Measurements from ENCODE around the gene TTLL7. TPM values are rescaled to one million over a fixed set of nuclear protein-coding genes. Genes with fewer than 3 reads are reported as not detected.

TTLL7 gene
- total RNA-seq, 1 experiment from 2014 or later = not detected

- Histone ChIP-seq H3K27me3 (ENCODE audit: low read length) (no peaks in the 10 kb centered on the region), H3K79me2 (ENCODE audit: low read length) (no peaks in the 10 kb centered on the region), H3K9me2 (replicated peaks; ENCODE audit: insufficient read depth, low read length) (no peaks in the 10 kb centered on the region), H2AFZ (ENCODE audit: low read length) (no peak overlapping the region), H3K9me3 (ENCODE audit: low read length) (no peaks in the 10 kb centered on the region), H3K27ac (ENCODE audit: low read length) (no peak overlapping the region), H3K4me2 (ENCODE audit: low read depth, low read length, poor library complexity, severe bottlenecking) (no peak overlapping the region), H3K4me1 (ENCODE audit: low read length) (peaks cover 5% of the 10 kb centered on the region), H3K9ac (ENCODE audit: low read length) (no peak overlapping the region), H4K20me1 (ENCODE audit: insufficient read depth, low read depth, low read length) (no peaks in the 10 kb centered on the region), H3K36me3 (ENCODE audit: insufficient read depth, low read length) (no peaks in the 10 kb centered on the region), H3K4me3 (ENCODE audit: low read length) (no peak overlapping the region)
- DNase-seq = no peak
Observed at GRCh38 chr1:83834621-83835264, 164.2 kb downstream of the TTLL7 start.

DNA sequence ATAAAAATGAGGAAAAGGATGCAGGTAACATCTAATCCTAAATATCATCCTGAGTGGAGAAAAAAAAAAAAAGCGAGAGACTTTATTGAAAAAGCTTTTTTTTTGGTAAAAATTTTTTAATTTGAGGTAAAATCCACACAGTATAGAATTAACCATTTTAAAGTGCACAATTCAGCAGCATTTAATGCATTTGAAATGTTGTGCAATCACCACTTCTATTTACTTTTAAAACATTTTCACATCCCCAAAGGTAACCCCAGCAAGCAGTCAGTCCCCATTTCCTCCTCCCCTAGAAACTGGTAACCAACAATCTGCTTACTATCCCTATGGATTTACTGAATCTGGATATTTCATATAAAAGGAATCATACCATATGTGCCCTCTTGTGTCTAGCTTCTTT is 166.7 kb downstream of the TTLL7 start:
- Histone ChIP-seq H3K27me3 (ENCODE audit: low read length) (no peaks in the 10 kb centered on the region), H3K27ac (ENCODE audit: low read length) (no peak overlapping the region), H3K36me3 (ENCODE audit: insufficient read depth, low read length) (no peaks in the 10 kb centered on the region), H3K9me2 (replicated peaks; ENCODE audit: insufficient read depth, low read length) (no peaks in the 10 kb centered on the region), H3K9ac (ENCODE audit: low read length) (no peak overlapping the region), H3K9me3 (ENCODE audit: low read length) (no peaks in the 10 kb centered on the region), H3K4me1 (ENCODE audit: low read length) (peaks cover 5% of the 10 kb centered on the region), H3K4me2 (ENCODE audit: low read depth, low read length, poor library complexity, severe bottlenecking) (no peak overlapping the region), H3K79me2 (ENCODE audit: low read length) (no peaks in the 10 kb centered on the region), H3K4me3 (ENCODE audit: low read length) (no peak overlapping the region), H4K20me1 (ENCODE audit: insufficient read depth, low read depth, low read length) (no peaks in the 10 kb centered on the region), H2AFZ (ENCODE audit: low read length) (no peak overlapping the region)
- no peak for DNase-seq

- Histone ChIP-seq H3K27ac (ENCODE audit: low read length) (no peak overlapping the region), H2AFZ (ENCODE audit: low read length) (no peak overlapping the region), H3K79me2 (ENCODE audit: low read length) (no peaks in the 10 kb centered on the region), H3K4me2 (ENCODE audit: low read depth, low read length, poor library complexity, severe bottlenecking) (no peak overlapping the region), H3K27me3 (ENCODE audit: low read length) (no peaks in the 10 kb centered on the region), H4K20me1 (ENCODE audit: insufficient read depth, low read depth, low read length) (no peaks in the 10 kb centered on the region), H3K36me3 (ENCODE audit: insufficient read depth, low read length) (no peaks in the 10 kb centered on the region), H3K4me3 (ENCODE audit: low read length) (no peak overlapping the region), H3K9me3 (ENCODE audit: low read length) (no peaks in the 10 kb centered on the region), H3K4me1 (ENCODE audit: low read length) (no peaks in the 10 kb centered on the region; the same call in 1 of the 2 replicates), H3K9ac (ENCODE audit: low read length) (no peak overlapping the region), H3K9me2 (replicated peaks; ENCODE audit: insufficient read depth, low read length) (no peaks in the 10 kb centered on the region)
- DNase-seq = no peak
Observed at GRCh38 chr1:83829106-83829505, 169.8 kb downstream of the TTLL7 start.

DNA sequence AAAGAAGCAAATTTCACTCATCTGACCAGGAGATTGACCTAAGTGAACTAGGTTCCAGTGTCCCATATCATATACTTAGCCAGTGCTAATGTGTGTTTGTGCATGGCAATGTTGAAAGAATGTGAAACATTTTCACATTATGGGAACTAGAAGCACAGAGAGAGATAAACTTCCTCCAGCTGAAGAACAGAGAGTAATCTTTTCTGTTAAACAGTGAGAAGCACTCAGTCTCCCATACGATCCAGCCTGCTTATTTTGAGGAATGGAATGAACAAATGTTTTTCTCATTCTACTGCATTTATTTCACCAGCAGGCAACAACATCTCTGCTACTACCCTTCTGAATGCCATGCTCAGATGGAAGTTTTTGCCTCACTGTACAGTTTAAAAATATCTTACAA is 170.5 kb downstream of the TTLL7 start:
- no peaks in the 10 kb centered on the region; the same call in 1 of the 2 replicates for H3K4me1 ChIP-seq (ENCODE audit: low read length)
- no peaks in the 10 kb centered on the region for H3K9me3 ChIP-seq (ENCODE audit: low read length)
- no peaks in the 10 kb centered on the region for H3K79me2 ChIP-seq (ENCODE audit: low read length)
- no peak overlapping the region for H2AFZ ChIP-seq (ENCODE audit: low read length)
- H4K20me1 ChIP-seq (ENCODE audit: insufficient read depth, low read depth, low read length) = no peaks in the 10 kb centered on the region
- H3K9ac ChIP-seq (ENCODE audit: low read length) = no peak overlapping the region
- no peaks in the 10 kb centered on the region for H3K27me3 ChIP-seq (ENCODE audit: low read length)
- H3K4me3 ChIP-seq (ENCODE audit: low read length) = no peak overlapping the region
- no peaks in the 10 kb centered on the region for H3K9me2 ChIP-seq (replicated peaks; ENCODE audit: insufficient read depth, low read length)
- H3K27ac ChIP-seq (ENCODE audit: low read length) = no peak overlapping the region
- no peaks in the 10 kb centered on the region for H3K36me3 ChIP-seq (ENCODE audit: insufficient read depth, low read length)
- no peak overlapping the region for H3K4me2 ChIP-seq (ENCODE audit: low read depth, low read length, poor library complexity, severe bottlenecking)
- no peak for DNase-seq

GRCh38 chr1:83827741-83828140 is 171.2 kb downstream of the TTLL7 start:
- H3K9me3 ChIP-seq (ENCODE audit: low read length) = no peaks in the 10 kb centered on the region
- no peak overlapping the region for H3K4me3 ChIP-seq (ENCODE audit: low read length)
- no peak overlapping the region for H2AFZ ChIP-seq (ENCODE audit: low read length)
- no peaks in the 10 kb centered on the region for H3K9me2 ChIP-seq (replicated peaks; ENCODE audit: insufficient read depth, low read length)
- H3K4me1 ChIP-seq (ENCODE audit: low read length) = no peaks in the 10 kb centered on the region
- no peaks in the 10 kb centered on the region for H3K79me2 ChIP-seq (ENCODE audit: low read length)
- H3K27ac ChIP-seq (ENCODE audit: low read length) = no peak overlapping the region
- H3K4me2 ChIP-seq (ENCODE audit: low read depth, low read length, poor library complexity, severe bottlenecking) = no peak overlapping the region
- no peaks in the 10 kb centered on the region for H4K20me1 ChIP-seq (ENCODE audit: insufficient read depth, low read depth, low read length)
- H3K27me3 ChIP-seq (ENCODE audit: low read length) = no peaks in the 10 kb centered on the region
- DNase-seq = no peak
- H3K36me3 ChIP-seq (ENCODE audit: insufficient read depth, low read length) = no peaks in the 10 kb centered on the region
- H3K9ac ChIP-seq (ENCODE audit: low read length) = no peak overlapping the region

GRCh38 chr1:83822208-83822607 is 176.7 kb downstream of the TTLL7 start:
- no peaks in the 10 kb centered on the region for H3K79me2 ChIP-seq (ENCODE audit: low read length)
- no peak overlapping the region for H3K9ac ChIP-seq (ENCODE audit: low read length)
- no peak overlapping the region for H3K4me2 ChIP-seq (ENCODE audit: low read depth, low read length, poor library complexity, severe bottlenecking)
- H3K36me3 ChIP-seq (ENCODE audit: insufficient read depth, low read length) = 0 out of 2 replicates have a peak, but pooled peaks cover 4% of the 10 kb centered on the region
- no peak for DNase-seq
- H3K9me2 ChIP-seq (replicated peaks; ENCODE audit: insufficient read depth, low read length) = no peaks in the 10 kb centered on the region
- H3K4me3 ChIP-seq (ENCODE audit: low read length) = no peak overlapping the region
- H2AFZ ChIP-seq (ENCODE audit: low read length) = no peak overlapping the region
- H4K20me1 ChIP-seq (ENCODE audit: insufficient read depth, low read depth, low read length) = no peaks in the 10 kb centered on the region
- H3K27me3 ChIP-seq (ENCODE audit: low read length) = no peaks in the 10 kb centered on the region
- H3K4me1 ChIP-seq (ENCODE audit: low read length) = peaks cover 12% of the 10 kb centered on the region
- H3K27ac ChIP-seq (ENCODE audit: low read length) = no peak overlapping the region
- no peaks in the 10 kb centered on the region for H3K9me3 ChIP-seq (ENCODE audit: low read length)

DNA sequence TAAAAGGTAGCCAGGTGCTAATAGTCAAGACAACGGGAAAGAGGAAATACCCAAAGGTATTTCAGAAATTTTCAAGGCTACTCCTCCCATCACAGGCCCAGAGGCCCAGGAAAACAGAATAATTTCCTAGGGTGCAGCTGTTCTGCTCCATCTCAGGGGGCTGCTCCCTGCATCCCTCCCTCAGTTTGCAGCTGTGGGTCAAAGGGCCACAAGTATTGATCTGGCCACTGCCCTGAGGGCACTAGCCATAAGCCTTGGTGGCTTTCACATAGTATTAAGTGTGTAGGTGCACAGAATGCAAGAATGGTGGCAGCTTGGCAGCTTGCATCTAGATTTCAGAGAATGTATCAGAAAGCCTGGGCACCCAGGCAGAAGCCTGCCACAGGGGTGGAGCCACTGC is 179.5 kb downstream of the TTLL7 start:
- H4K20me1 ChIP-seq (ENCODE audit: insufficient read depth, low read depth, low read length) = no peaks in the 10 kb centered on the region

GRCh38 chr1:83818916-83819315 is 180.0 kb downstream of the TTLL7 start:
- Histone ChIP-seq H3K9me3 (ENCODE audit: low read length) (no peaks in the 10 kb centered on the region), H3K9me2 (replicated peaks; ENCODE audit: insufficient read depth, low read length) (no peaks in the 10 kb centered on the region), H3K9ac (ENCODE audit: low read length) (no peak overlapping the region), H3K27me3 (ENCODE audit: low read length) (no peaks in the 10 kb centered on the region), H3K79me2 (ENCODE audit: low read length) (no peaks in the 10 kb centered on the region), H2AFZ (ENCODE audit: low read length) (peak overlapping the region; percentile 64), H3K27ac (ENCODE audit: low read length) (no peak overlapping the region), H3K4me2 (ENCODE audit: low read depth, low read length, poor library complexity, severe bottlenecking) (peak overlapping the region; percentile 5), H3K36me3 (ENCODE audit: insufficient read depth, low read length) (0 out of 2 replicates have a peak, but pooled peaks cover 4% of the 10 kb centered on the region), H3K4me1 (ENCODE audit: low read length) (peaks cover 12% of the 10 kb centered on the region), H4K20me1 (ENCODE audit: insufficient read depth, low read depth, low read length) (no peaks in the 10 kb centered on the region), H3K4me3 (ENCODE audit: low read length) (no peak overlapping the region)
- peak; percentile 74 for DNase-seq

More for the DNA sequence above, 179.5 kb downstream of the TTLL7 start:
- no peak overlapping the region for H3K4me3 ChIP-seq (ENCODE audit: low read length)
- no peak overlapping the region for H3K27ac ChIP-seq (ENCODE audit: low read length)
- DNase-seq = no peak
- no peaks in the 10 kb centered on the region for H3K79me2 ChIP-seq (ENCODE audit: low read length)
- H3K9ac ChIP-seq (ENCODE audit: low read length) = no peak overlapping the region
- 0 out of 2 replicates have a peak, but pooled peaks cover 4% of the 10 kb centered on the region for H3K36me3 ChIP-seq (ENCODE audit: insufficient read depth, low read length)
- no peaks in the 10 kb centered on the region for H3K27me3 ChIP-seq (ENCODE audit: low read length)
- H2AFZ ChIP-seq (ENCODE audit: low read length) = peak overlapping the region; percentile 64; the same call in 1 of the 2 replicates
- H3K9me3 ChIP-seq (ENCODE audit: low read length) = no peaks in the 10 kb centered on the region
- H3K4me1 ChIP-seq (ENCODE audit: low read length) = peaks cover 12% of the 10 kb centered on the region
- no peak overlapping the region for H3K4me2 ChIP-seq (ENCODE audit: low read depth, low read length, poor library complexity, severe bottlenecking)
- no peaks in the 10 kb centered on the region for H3K9me2 ChIP-seq (replicated peaks; ENCODE audit: insufficient read depth, low read length)
